CD14-positive monocyte (primary cell): ENCODE data around the gene CHCHD6. TPM values are rescaled to one million over a fixed set of nuclear protein-coding genes. Genes with fewer than 3 reads are reported as not detected.

Experiments used
- DNase-seq, 3 donors: peaks; one replicate each; pipeline ENCODE4 v3.0.0-alpha.2; 2011 to 2022
- H2AFZ ChIP-seq: 2 replicates; pipeline ENCODE4 v1.6.0; 2012; ENCODE audit warnings: mild to moderate bottlenecking, low read depth, low read length, inconsistent platforms; ENCODE audit not compliant: insufficient read depth, poor library complexity, severe bottlenecking
- H3K27ac ChIP-seq, 2 donors: 1 replicate in 1 of 2; 2 replicates in 1 of 2; pipeline ENCODE4 v1.5.1; 2012 to 2013; ENCODE audit warnings: low read length in 2 of 2, control low read depth in 1 of 2, inconsistent platforms in 1 of 2, low read depth in 1 of 2, mild to moderate bottlenecking in 1 of 2
- H3K27me3 ChIP-seq, 2 donors: one replicate each; pipeline versions ENCODE4 v1.6.0 to v1.6.1; 2011 to 2013; ENCODE audit warnings: low read length in 2 of 2; ENCODE audit not compliant: control insufficient read depth in 2 of 2, insufficient read depth in 2 of 2
- H3K36me3 ChIP-seq, 2 donors: replicated peaks in 1 of 2; 1 replicate in 1 of 2; 2 replicates in 1 of 2; pipeline versions ENCODE4 v1.5.1 to v1.6.1; 2012 to 2013; ENCODE audit warnings: low read length in 2 of 2, control low read depth in 1 of 2, inconsistent platforms in 1 of 2, mild to moderate bottlenecking in 1 of 2; ENCODE audit not compliant: insufficient read depth in 2 of 2, control insufficient read depth in 1 of 2
- H3K4me1 ChIP-seq, 2 donors: 1 replicate in 1 of 2; 2 replicates in 1 of 2; pipeline versions ENCODE4 v1.5.1 to v1.6.1; 2012 to 2013; ENCODE audit warnings: low read length in 2 of 2, control low read depth in 1 of 2, inconsistent platforms in 1 of 2, mild to moderate bottlenecking in 1 of 2, moderate library complexity in 1 of 2; ENCODE audit not compliant: insufficient read depth in 2 of 2, control insufficient read depth in 1 of 2
- H3K4me2 ChIP-seq: replicated peaks from 2 replicates; pipeline ENCODE3; 2012; ENCODE audit warnings: low read length, moderate library complexity, mild to moderate bottlenecking; ENCODE audit not compliant: poor library complexity, severe bottlenecking; ENCODE audit errors: extremely low read depth
- H3K4me3 ChIP-seq, 3 experiments: fragments of 200-600 bp in 1 of 3; sonication (generic) in 1 of 3; replicated peaks in 1 of 3; 1 replicate in 2 of 3; 2 replicates in 1 of 3; pipeline ENCODE4 v1.5.1; 2011 to 2013; ENCODE audit warnings: low read length in 3 of 3, mild to moderate bottlenecking in 3 of 3, control low read depth in 2 of 3, low read depth in 2 of 3, inconsistent platforms in 1 of 3, moderate library complexity in 1 of 3
- H3K79me2 ChIP-seq: 2 replicates; pipeline ENCODE4 v1.6.0; 2012; ENCODE audit warnings: mild to moderate bottlenecking, control low read depth, inconsistent platforms, low read length, moderate library complexity; ENCODE audit not compliant: insufficient read depth
- H3K9ac ChIP-seq: 2 replicates; pipeline ENCODE4 v1.6.0; 2017; ENCODE audit warnings: low read length, mild to moderate bottlenecking; ENCODE audit not compliant: insufficient read depth, poor library complexity, severe bottlenecking
- H3K9me3 ChIP-seq, 2 donors: replicated peaks in 1 of 2; 1 replicate in 1 of 2; 2 replicates in 1 of 2; pipeline versions ENCODE4 v1.5.1 to v1.6.1; 2012 to 2013; ENCODE audit warnings: low read length in 2 of 2, control low read depth in 1 of 2; ENCODE audit not compliant: control insufficient read depth in 1 of 2, insufficient read depth in 1 of 2
- H4K20me1 ChIP-seq: 2 replicates; pipeline ENCODE4 v1.6.0; 2012; ENCODE audit warnings: mild to moderate bottlenecking, low read length, control low read depth, moderate library complexity; ENCODE audit not compliant: insufficient read depth
- H3K27ac Mint-ChIP-seq, 7 donors: one replicate each; pipeline ENCODE4 v1.8.0; 2020; ENCODE audit warnings: mild to moderate bottlenecking in 7 of 7, mixed read lengths in 7 of 7, moderate library complexity in 6 of 7, inconsistent platforms in 2 of 7
- H3K27me3 Mint-ChIP-seq, 3 donors: one replicate each; pipeline ENCODE4 v1.8.0; 2021 to 2022; ENCODE audit warnings: low read depth in 3 of 3, mild to moderate bottlenecking in 3 of 3, mixed read lengths in 3 of 3, moderate library complexity in 3 of 3, inconsistent platforms in 1 of 3
- H3K36me3 Mint-ChIP-seq, 2 donors: one replicate each; pipeline ENCODE4 v1.8.0; 2020; ENCODE audit warnings: mixed read lengths in 2 of 2, inconsistent platforms in 1 of 2, mild to moderate bottlenecking in 1 of 2
- H3K4me1 Mint-ChIP-seq: one replicate; pipeline ENCODE4 v1.8.0; 2020; ENCODE audit warnings: mild to moderate bottlenecking, mixed read lengths
- H3K4me3 Mint-ChIP-seq, 2 donors: one replicate each; pipeline ENCODE4 v1.8.0; 2020; ENCODE audit warnings: mild to moderate bottlenecking in 2 of 2, mixed read lengths in 2 of 2, moderate library complexity in 1 of 2
- H3K9me3 Mint-ChIP-seq, 7 donors: one replicate each; pipeline ENCODE4 v1.8.0; 2020 to 2022; ENCODE audit warnings: mixed read lengths in 7 of 7, mild to moderate bottlenecking in 6 of 7, moderate library complexity in 6 of 7, inconsistent platforms in 2 of 7
- CTCF ChIP-seq: fragments of 200-600 bp; IDR thresholded peaks from one replicate; pipeline ENCODE4 v1.8.0; 2022; ENCODE audit warnings: antibody characterized with exemption, mild to moderate bottlenecking
- WGBS: methylation state at CpG from one replicate; pipeline ENCODE4 v1.1.5; 2013; ENCODE audit warnings: missing lambda C conversion rate; ENCODE audit not compliant: insufficient coverage; 5-methylcytosine and 5-hydroxymethylcytosine counted together
- intact Hi-C, 2 donors: fragments of 100-400 bp; cut with micrococcal nuclease; formaldehyde crosslinking; loops; one replicate each; pipeline versions ENCODE4 v1.15.0 to v1.15.1; 2023
- polyA plus RNA-seq, 3 donors: library from polyadenylated mRNA; depleted of rRNA in 1 of 3; unstranded in 2 of 3; stranded (reverse) in 1 of 3; fragments of 300-500 nt in 2 of 3; fragments of >200 nt in 1 of 3; fragmentation: Illumina TruSeq in 2 of 3; gene quantifications; 1 replicate in 2 of 3; 2 replicates in 1 of 3; pipeline ENCODE4 v1.2.3, GENCODE V29; 2012 to 2021

The CHCHD6 gene
- polyA plus RNA-seq, 3 donors, result 1.1 to 1.8 (median 1.8) TPM

- H3K4me3 Mint-ChIP-seq, result no peak overlapping the region
- Histone ChIP-seq H3K79me2 (no peaks in the 10 kb centered on the region), H4K20me1 (no peaks in the 10 kb centered on the region), H3K4me2 (no peak overlapping the region), H3K27ac (no peak overlapping the region), H3K4me3 (no peak overlapping the region), H3K4me1 (no peaks in the 10 kb centered on the region), H2AFZ (no peak overlapping the region), H3K9me3 (no peaks in the 10 kb centered on the region), H3K27me3 (no peaks in the 10 kb centered on the region), H3K9ac (no peak overlapping the region), H3K36me3 (no peaks in the 10 kb centered on the region)
- no peak for TF ChIP-seq CTCF
- intact Hi-C loops, result no loop called here
- no peak overlapping the region for H3K27ac Mint-ChIP-seq
- WGBS, result 95% methylated on average over 23 of the region's 24 CpGs
- peaks cover 0 to 10% (median 5%) of the 10 kb centered on the region in 3 donors for H3K27me3 Mint-ChIP-seq
- H3K36me3 Mint-ChIP-seq, result no peaks in the 10 kb centered on the region
- no peak for DNase-seq
- no peaks in the 10 kb centered on the region for H3K4me1 Mint-ChIP-seq
- H3K9me3 Mint-ChIP-seq, result no peaks in the 10 kb centered on the region
Measured at GRCh38 chr3:126991366-126992200, 287.5 kb downstream of the CHCHD6 start.

- Histone ChIP-seq H3K27me3 (no peaks in the 10 kb centered on the region), H3K36me3 (no peaks in the 10 kb centered on the region), H3K9me3 (no peaks in the 10 kb centered on the region), H3K9ac (no peak overlapping the region), H3K79me2 (no peaks in the 10 kb centered on the region), H2AFZ (no peak overlapping the region), H3K27ac (no peak overlapping the region), H3K4me2 (no peak overlapping the region), H4K20me1 (no peaks in the 10 kb centered on the region), H3K4me1 (no peaks in the 10 kb centered on the region), H3K4me3 (no peak overlapping the region)
- H3K4me3 Mint-ChIP-seq, result no peak overlapping the region
- intact Hi-C loops, result no loop called here
- H3K4me1 Mint-ChIP-seq, result no peaks in the 10 kb centered on the region
- H3K27ac Mint-ChIP-seq, result no peak overlapping the region
- DNase-seq, result no peak
- no peak for TF ChIP-seq CTCF
- H3K9me3 Mint-ChIP-seq, result no peaks in the 10 kb centered on the region
- no peaks in the 10 kb centered on the region for H3K36me3 Mint-ChIP-seq
- peaks cover 0 to 5% (median 4%) of the 10 kb centered on the region in 3 donors for H3K27me3 Mint-ChIP-seq
- WGBS, result 94% methylated on average over 7 of the region's 7 CpGs
Measured at GRCh38 chr3:126992216-126992615, 288.2 kb downstream of the CHCHD6 start.
